GM10847 (cell line): ENCODE measurements around the gene GPHN.

Experiments
- POLR2A ChIP-seq: IDR thresholded peaks from 2 replicates; pipeline ENCODE4 v1.6.1; 2011; ENCODE audit not compliant: insufficient read length; ENCODE audit errors: extremely low read depth

The GPHN gene

DNA sequence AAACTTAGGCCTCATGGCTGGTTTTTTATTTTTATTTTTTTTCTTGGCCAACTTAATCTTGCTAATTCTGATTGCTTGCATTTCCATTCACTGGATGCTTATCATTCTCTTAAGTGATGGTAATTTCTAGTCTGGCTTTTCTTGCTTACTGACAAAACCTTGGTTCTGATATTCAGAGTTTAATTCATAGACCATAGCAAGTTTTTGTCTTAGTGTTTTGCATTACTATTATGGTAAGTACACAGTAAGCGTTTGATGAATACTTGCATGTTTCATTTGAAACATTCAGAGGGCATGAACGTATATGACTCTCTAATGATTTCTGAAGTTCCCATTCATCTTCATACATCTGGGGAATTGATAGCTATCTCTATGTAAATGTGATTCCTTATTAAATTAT is 55.8 kb downstream of the GPHN start:
- no peak for TF ChIP-seq POLR2A

DNA sequence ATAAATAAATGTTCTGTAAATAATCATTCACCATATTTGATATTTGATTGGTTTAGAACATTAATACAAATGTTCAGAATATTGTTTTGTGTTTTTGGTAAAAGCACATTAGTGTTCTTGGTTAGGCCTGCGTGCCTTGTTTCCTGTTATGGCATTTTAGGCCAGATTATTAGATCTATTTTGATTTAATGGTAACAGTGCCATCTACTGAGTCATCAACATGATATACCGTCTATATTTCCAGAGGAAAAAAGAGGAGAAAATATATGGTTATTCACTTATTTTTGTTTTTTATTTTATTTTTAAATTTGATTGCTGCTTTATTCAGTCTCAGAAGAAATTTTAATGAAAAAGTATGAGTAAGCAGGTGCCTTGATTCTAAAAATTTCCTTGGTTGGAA is 60.3 kb downstream of the GPHN start:
- TF ChIP-seq POLR2A: no peak

DNA sequence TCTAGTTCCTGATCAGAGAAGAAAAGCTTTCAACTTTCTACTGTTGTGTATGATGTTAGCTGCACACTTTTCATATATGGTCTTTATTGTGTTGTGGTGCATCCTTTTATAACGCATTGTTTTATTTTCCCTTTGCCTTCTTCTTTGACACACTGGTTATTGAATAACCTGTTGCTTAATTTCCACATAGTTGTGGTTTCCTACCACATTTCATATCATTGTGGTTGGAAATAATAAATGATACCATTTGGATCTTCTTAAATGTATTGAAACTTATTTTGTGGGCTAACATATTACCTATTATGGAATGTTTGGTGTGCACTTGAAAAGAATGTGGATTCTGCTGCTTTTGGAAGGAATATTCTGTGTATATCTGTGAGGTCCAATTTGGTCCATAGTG is 64.9 kb downstream of the GPHN start:
- TF ChIP-seq POLR2A: no peak

DNA sequence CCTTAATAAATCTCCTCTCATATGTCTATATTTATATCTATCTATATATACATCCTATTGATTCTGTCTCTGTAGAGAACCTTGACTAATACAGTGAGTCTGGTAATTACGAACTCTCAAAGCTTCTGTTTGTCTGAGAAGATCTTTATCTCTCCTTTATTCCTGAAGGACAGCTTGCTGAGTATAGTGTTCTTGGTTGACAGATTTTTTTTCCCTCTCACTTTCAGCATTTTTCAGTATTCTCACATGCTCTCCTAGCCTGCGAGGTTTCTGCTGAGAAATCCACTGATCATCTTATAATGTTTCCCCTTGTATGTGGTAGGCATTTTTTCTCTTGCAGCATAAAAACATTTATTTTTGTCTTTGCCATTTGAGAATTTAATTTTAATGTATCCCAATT is 67.1 kb downstream of the GPHN start:
- TF ChIP-seq POLR2A: no peak

DNA sequence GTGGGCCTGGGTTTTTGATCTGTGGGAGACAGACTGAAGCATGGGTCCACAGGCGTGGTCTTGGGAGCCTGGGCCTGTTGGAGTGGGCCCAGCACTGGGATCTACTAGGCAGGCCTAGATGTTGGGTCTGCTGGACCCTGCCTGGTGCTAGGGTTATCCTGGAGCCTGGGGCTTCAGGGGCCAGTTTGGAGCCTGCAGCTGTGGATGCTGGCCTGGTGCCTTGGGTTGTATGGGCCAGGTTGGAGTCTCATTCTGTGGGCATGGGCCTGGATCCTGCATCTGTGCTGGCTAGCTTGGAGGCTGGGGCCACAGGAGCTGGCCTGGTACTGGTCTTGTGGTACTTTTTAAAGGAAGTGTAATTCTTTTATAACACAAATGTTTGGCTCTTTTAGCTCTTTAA is 68.0 kb downstream of the GPHN start:
- TF ChIP-seq POLR2A: no peak

DNA sequence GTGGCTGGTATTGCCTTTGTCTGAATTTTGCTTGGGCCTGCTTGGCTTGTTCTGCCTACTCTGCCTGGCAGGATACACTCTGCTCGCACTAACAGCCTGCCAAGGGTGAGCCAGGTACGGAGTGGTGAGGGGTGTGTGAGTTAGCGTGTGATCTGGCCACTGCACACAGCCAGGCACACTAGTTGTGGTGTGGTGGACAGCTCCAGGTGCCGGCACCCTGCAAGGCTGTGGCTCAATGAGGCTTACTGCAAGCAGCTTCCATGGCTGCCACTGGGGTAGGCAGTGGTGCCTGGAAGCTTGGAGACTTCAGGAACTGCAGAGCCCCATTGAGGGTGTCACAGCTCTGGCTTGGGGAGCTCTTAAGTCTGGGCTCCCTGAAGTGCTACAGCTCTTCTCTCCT is 87.4 kb downstream of the GPHN start:
- no peak for TF ChIP-seq POLR2A

DNA sequence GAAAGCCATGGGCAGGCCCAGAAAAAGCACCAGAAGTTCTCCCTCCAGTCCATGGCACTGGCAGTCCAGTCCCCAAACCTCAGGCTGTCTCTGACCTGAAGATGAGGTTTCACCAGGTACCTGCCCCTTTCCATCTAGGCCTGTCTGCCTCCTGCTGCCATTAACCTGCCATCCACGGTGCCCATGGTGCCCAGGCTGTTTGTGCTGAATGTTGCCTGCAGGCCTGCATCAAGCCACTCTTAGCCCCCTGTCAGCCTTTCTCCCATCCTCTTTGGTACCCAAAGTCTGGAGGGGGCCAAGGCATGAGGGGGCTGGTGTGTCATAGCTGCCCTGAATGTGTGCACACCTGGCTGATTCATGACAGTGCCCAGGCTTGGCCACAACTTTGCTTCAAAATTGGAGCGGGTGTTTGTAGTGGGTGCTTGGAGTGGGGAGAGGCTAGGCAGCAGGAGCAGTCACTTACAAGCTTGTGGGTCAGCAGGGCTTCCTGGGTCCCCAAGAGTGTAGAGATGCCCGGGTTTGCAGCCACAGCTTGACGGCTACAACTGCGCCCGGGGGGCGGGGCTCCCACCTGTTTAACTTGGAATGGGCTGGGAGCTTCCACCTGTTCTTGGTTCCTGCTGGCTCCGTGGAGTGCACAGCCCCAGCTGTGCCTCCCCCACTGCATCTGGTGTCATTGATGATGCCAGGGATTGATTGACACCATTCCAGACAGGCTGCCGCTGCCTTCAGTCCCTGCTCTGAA is 88.5 kb downstream of the GPHN start:
- no peak for TF ChIP-seq POLR2A

DNA sequence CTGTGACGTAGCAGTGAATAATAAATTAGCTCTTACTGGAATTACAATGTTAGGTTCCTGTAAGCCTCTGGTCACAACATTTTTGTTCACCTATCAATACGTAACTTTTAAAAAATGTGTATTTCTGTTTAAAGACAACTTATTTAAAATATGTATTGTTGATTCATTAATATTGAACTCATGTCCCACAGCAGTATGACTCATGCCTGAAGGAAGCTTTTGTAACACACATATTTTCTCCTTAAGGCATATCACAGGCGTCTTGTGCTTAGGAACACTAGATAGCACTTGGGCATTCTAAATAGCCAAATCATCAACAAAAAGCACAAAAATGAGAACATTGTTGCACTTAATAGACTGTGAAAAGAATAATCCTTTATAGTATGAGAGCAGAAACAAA is 92.5 kb downstream of the GPHN start:
- TF ChIP-seq POLR2A: no peak

DNA sequence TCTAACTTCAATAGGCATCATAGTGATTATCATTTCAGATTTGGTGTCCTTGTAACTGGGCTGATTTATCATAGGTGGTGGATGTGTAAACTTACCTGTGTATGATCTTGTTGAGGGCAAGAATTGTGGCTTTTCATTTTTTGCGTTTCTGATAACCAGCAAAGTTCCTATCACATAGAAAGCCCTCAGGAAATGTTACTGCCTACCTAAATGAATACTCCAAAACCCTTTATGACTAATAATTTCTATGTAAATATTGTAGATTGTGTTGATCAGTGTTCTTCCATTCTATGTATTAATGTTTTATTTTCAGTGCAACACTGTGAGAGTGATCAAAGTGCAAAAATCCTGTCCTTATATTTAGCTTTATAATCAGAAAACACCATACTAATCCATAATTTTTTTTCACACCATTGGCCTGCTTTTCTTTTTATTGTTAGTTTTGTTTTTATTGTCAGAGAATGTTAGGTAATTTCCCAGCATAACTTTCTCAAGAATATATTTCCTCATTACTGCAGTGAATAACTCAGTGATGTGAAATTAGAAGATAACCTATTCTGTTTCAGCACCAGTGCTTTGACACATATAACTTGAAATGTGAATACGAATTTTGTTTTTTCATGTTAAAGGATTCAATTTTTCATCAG is 94.1 kb downstream of the GPHN start:
- no peak for TF ChIP-seq POLR2A

DNA sequence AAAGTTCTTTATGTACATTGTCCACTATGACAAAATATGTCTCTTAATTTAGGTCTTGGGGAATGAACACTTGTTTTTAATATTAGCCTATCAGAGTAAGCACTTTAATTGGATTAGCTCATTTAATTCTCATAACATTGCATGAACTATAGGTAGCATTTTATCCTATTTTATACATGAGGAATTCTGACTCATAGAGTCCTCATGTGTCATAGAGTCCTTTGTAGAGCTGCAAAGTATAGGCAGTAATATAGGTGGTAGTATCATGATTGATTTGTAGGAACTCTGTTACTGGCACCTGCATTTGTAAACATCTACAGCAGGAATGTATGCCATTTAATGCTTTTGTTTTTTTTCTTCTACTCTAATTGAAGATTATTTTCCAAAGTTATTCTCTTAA is 96.0 kb downstream of the GPHN start:
- TF ChIP-seq POLR2A: no peak

DNA sequence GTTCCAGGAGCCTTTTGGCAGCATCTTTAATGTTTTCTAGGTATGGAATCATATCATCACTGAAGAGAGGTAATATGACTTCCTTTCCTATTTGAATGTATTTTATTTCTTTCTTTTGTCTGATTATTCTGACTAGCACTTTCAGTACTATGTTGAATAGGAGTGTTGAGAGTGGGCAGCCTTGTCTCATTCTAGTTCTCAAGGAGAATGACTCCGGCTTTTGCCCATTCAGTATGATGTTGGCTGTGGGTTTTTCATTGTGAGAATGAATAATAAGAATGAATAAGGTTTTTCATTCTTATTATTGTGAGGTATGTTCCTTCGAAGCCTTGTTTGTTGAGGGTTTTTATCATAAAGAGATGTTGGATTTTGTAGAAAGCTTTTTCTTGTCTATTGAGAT is 98.9 kb downstream of the GPHN start:
- TF ChIP-seq POLR2A: no peak

DNA sequence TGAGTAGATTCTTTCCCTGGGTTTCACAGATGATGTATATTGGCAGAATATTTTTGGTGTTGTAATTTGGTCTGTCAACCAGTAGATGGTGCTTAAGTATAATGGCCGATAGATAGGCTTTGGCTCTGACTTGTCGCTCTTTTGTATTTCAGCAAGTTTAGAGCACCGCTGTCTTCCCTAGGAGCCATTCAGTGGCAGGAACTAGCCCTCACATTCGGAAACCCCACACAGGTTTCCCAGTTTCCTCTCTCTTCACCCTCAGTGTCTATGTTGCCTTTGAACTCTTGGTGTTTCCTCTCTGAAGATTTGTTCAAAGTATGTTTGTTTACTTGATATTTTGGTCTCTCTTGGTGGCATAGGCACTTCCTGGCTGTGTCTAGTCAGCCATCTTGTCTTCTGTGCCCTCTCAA is 102.2 kb downstream of the GPHN start:
- no peak for TF ChIP-seq POLR2A

DNA sequence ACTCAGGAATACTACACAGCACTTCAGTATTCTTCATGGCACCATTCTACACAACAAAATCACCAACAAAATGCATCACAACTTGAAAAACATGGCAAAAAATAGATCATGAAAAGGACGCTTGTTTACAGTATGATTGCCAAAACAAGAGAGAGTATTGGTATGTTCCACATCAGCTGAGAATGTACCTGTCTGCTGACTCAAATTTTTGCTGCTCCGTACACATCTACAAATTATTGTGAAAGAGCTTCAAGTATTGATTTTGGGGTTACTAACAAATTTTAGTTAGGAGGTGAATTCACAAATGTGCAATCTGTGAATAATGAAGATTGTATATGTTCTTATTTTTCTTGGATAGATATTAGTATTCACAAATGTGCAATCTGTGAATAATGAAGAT is 105.4 kb downstream of the GPHN start:
- no peak for TF ChIP-seq POLR2A

DNA sequence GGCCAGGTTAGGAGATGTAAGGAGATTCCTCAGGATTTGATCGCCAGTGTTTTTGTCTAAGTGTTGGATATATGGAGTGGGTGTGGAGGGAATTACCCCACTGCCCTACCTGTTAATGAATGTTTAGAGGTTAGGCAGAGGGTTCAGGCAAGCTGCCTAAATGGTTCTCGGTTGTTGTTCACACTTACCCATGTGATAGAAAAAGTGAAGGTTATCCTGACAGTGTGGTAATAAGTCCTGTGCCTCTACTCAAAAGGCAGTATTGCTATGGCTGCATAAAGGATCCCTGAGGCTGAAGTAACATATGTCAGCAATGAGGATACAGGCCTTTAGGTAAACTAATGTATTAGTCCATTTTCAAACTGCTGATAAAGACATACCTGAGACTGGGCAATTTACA is 112.0 kb downstream of the GPHN start:
- TF ChIP-seq POLR2A: no peak

DNA sequence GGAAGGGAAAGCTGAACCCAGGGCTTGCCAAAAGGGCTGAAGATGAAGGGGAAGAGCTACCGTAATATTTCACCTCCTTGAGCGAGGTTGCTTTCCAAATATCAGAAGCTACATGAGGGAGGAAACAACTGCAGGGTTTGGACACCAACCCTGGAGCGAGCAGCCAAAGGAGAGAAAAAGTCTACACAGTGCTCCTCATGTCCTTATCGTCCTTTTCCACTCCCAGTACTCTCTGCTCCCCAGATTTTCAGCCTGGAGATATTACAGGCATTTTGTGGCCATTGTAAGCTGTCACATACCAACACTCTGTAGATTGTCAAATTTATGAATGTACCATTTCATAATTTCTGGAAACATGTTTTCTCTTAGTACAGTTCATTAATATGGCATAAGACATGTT is 115.9 kb downstream of the GPHN start:
- no peak for TF ChIP-seq POLR2A

DNA sequence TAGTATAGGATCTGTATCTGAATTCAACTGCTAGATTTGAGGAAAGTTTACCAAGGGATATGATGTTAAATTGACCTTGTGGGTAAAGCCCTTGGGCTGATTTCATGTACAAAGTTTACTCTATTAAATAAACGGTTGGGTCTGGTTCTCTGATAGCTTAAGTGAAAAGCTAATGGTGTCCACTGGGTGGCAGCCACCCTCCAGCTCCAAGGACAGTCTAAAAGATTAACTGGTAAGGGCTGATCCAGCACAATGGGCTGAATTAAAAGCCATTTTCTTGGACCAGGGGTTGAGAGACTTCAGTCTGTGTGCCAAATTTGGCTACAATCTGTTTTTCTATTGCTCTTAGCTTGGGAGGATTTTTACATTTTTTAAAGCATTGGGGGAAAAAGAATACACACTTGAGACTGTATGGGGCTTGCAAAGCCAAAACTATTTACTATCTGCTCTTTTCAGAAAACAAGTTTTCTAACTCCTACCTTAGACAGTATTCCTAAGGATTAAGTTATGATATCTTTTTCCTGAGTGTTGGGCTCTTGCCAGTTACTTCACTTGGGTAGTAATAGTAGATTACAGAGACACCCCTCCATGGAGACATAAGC is 116.5 kb downstream of the GPHN start:
- no peak for TF ChIP-seq POLR2A

DNA sequence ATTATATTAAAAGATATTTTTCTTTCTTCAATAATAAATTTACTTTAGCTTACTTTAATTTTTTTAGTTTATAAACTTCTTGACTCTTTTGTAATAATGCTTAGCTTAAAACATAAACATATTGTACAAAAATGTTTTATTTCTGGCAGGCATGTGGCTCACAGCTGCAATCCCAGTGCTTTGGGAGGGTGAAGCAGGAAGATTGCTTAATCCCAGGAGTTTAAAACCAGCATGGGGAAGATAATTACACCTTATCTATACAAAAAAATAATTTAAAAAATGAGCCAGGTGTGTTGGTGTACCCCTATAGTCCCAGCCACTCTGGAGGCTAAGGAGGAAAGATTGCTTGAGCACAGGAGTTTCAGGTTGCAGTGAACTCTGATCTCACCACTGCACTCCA is 120.7 kb downstream of the GPHN start:
- TF ChIP-seq POLR2A: no peak
